GM10266 (cell line): Measurements from ENCODE around the gene FOXQ1.
"Not testable (repeated sequence)": the region's sequence is repeated elsewhere in the genome, so short reads cannot be mapped to it uniquely, and the experiment has no call there.

Source experiments
- DNase-seq: peaks from one replicate; pipeline ENCODE4 v3.0.0; 2012; ENCODE audit errors: extremely low spot score
- TF ChIP-seq, protein P1 (sequence below): IDR thresholded peaks from 2 replicates; pipeline ENCODE4 v1.5.1; 2012; ENCODE audit warnings: mild to moderate bottlenecking, low read depth; ENCODE audit not compliant: control insufficient read depth, insufficient read depth; ENCODE audit errors: missing control alignments

FOXQ1 gene

DNA sequence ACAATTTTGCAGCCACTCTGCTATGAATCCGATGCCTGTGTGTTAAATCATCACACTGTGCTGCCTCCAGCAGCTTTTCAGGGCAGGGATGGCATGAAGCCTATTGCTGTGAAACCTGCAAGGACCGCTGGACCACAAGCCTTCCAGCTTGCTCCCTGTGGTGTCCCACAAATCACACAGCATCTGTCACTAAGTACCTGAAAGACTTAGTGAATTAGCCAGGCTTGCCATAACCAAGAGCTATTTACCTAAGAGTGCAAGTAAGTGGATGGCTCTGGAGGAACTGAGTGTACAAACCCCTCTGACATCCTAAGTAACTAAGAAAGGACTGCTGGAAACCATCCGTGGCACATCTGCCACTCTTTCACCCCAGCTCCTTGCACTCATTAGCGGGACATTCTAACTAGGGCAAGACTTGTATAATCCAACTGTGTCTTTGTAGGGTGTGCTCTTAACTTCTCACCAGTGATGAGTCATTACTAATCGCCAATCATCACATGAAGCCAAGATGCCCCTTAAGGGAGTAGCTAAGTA is 34.7 kb downstream of the FOXQ1 start:
- TF ChIP-seq, protein P1, sequence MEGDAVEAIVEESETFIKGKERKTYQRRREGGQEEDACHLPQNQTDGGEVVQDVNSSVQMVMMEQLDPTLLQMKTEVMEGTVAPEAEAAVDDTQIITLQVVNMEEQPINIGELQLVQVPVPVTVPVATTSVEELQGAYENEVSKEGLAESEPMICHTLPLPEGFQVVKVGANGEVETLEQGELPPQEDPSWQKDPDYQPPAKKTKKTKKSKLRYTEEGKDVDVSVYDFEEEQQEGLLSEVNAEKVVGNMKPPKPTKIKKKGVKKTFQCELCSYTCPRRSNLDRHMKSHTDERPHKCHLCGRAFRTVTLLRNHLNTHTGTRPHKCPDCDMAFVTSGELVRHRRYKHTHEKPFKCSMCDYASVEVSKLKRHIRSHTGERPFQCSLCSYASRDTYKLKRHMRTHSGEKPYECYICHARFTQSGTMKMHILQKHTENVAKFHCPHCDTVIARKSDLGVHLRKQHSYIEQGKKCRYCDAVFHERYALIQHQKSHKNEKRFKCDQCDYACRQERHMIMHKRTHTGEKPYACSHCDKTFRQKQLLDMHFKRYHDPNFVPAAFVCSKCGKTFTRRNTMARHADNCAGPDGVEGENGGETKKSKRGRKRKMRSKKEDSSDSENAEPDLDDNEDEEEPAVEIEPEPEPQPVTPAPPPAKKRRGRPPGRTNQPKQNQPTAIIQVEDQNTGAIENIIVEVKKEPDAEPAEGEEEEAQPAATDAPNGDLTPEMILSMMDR, result no peak
- DNase-seq, result no peak

DNA sequence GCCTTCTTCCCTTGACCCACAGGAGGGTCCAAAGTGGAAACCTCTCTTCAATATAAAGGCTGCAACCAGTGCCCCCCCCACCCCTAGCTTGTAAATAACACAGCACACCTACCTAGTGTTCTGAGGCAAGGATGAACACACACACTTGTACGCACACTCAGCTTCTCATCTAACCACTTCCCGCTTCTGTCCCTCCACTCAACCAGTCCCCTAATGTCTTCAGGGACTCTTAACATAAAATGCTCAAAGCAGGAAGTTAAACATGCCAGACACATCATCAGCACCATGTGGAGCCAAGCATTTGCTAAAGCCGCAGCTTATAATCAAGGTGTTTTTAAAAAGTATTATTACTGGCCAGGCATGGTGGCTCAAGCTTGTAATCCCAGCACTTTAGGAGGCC is 35.3 kb downstream of the FOXQ1 start:
- DNase-seq, result no peak
- TF ChIP-seq, protein P1, result no peak

DNA sequence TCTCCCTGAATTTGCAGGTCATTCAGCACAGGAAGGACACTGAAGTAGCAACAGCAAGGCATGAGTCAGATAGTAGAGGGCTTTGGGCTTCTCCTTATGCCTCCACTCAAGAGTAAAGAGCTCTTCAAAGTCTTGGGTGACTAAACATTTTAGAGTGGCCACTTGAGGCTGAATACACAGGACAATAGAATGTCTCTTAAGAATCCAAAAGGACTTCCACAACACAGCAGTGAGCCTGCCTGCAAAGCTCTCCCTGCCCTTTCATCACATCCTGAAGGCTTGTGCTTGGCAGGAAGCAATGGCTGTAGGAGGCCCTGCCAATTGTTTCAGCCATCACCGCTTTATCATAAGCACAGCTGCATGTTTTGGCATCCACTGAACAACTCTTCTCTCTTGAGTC is 36.8 kb downstream of the FOXQ1 start:
- TF ChIP-seq, protein P1, result no peak
- no peak for DNase-seq

DNA sequence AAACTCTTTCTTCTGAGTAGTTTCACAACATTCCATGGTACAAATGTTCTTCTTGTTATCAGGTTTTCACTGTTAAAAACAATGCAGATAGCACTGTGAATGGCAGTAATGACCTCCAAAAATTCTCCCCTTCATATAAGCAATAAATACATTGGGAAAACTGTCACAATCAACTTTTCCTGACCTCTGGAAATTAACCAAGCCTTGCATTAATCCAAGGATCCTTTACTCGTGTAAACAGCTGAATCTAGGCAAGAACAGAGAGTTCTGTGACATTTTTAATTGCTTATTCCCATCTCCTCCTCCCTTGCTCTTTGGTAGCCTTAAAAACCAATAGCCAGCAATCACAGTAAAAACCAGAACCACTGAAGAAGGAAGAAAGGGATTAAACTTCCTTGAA is 37.8 kb downstream of the FOXQ1 start:
- TF ChIP-seq, protein P1, result no peak
- DNase-seq, result no peak

DNA sequence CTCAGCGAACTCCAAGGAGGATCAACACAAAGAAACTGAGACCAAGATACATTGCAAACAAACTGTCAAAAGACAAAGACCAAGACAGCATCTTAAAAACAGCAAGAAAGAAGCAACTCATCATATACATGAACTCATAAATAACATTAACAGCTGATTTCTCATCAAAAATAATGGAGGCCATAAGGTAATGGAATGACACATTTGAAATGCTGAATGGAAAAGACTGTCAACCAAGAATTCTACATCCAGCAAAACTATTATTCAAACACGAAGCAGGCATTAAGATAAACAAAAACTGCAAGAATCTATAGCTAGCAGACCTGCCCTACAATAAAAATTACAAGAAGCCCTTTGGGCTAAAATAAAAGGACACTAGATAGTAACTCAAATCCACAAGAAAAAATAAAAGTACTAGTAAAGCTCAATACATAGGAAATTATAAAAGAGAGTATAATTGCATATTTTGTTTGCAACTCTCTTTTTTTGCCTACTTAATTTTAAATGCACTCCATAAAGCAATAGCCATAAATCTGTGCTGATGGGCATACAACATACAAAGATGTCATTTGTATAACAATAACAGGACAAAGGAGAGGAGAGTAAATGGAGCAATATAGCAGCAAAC is 39.6 kb downstream of the FOXQ1 start:
- DNase-seq, result no peak
- TF ChIP-seq, protein P1, result no peak

DNA sequence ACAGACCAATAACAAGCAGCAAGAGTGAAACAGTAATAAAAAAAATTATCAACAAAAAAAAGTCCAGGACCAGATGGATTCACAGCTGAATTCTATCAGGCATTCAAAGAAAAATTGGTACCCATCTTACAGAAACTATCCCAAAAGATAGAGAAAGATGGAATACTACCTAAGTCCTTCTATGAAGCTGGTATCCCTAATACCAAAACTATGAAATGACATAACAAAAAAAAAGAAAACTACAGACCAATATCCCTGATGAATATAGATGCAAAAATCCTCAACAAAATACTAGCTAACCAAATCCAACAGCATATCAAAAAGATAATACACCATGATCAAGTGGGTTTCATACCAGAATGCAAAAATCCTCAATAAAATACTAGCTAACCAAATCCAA is 43.2 kb downstream of the FOXQ1 start:
- not testable (repeated sequence) for DNase-seq

DNA sequence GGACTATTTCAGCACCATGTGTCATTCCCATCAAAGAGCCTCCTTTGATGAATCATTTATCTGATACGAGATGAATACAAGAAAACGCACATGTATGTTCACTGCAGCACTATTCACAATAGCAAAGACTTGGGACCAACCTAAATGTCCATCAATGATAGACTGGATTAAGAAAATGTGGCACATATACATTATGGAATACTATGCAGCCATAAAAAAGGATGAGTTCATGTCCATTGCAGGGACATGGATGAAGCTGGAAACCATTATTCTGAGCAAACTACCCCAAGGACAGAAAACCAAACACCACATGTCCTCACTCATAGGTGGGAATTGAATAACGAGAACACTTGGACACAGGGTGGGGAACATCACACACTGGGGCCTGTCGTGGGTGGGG is 49.8 kb downstream of the FOXQ1 start:
- not testable (repeated sequence) for DNase-seq

DNA sequence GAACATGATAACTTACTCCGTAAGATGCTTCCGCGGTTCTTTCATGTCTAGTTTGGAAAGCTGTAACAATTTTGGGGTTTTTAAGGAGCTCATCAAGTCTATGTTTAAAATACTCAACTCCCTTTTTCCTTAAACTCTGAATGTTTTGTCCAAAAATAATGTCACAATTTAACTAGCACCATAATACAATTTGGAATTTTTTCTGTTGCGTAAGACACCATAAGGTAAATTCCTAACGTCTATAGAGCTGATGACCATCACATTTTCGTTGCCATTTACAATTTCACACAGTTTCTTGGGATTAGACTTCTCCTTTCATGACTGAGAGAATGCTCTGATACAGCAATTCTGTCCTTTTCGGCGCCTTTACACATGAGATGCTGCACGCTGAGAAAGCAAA is 50.7 kb downstream of the FOXQ1 start:
- DNase-seq, result no peak
- TF ChIP-seq, protein P1, result no peak
